HepG2 (cell line): ENCODE results near the gene TOP2A. TPM values are rescaled to one million over a fixed set of nuclear protein-coding genes. Genes with fewer than 3 reads are reported as not detected.

Source experiments
- ETV5 ChIP-seq: IDR thresholded peaks from 2 replicates; pipeline ENCODE4 v1.6.1; 2018; ENCODE audit warnings: missing biosample characterization, missing genetic modification reagents, inconsistent platforms, borderline replicate concordance
- GABPB1 ChIP-seq: IDR thresholded peaks from 2 replicates; pipeline ENCODE4 v1.6.1; 2016; ENCODE audit warnings: mild to moderate bottlenecking, missing genetic modification reagents, moderate library complexity, missing compliant biosample characterization
- GATAD1 ChIP-seq: IDR thresholded peaks from 2 replicates; pipeline ENCODE4 v1.6.1; 2016; ENCODE audit warnings: missing genetic modification reagents, missing compliant biosample characterization
- MIER3 ChIP-seq: IDR thresholded peaks from 2 replicates; pipeline ENCODE4 v1.6.1; 2016; ENCODE audit warnings: missing compliant biosample characterization, borderline replicate concordance
- MXI1 ChIP-seq: IDR thresholded peaks from 3 replicates; pipeline ENCODE4 v1.6.1; 2012; ENCODE audit warnings: low read depth, low read length, inconsistent platforms, borderline replicate concordance
- MYNN ChIP-seq: sonication (generic); formaldehyde crosslinking; IDR thresholded peaks from 2 replicates; pipeline ENCODE4 v1.4.0; 2020; ENCODE audit warnings: mild to moderate bottlenecking, low read depth, missing genetic modification reagents
- POGK ChIP-seq: sonication (generic); formaldehyde crosslinking; conservative IDR thresholded peaks from 2 replicates; pipeline ENCODE4 v1.8.0; 2022; ENCODE audit warnings: mild to moderate bottlenecking, moderate library complexity, missing genetic modification reagents
- RBM39 ChIP-seq: fragments of 200-400 bp; formaldehyde crosslinking; IDR thresholded peaks from one replicate; pipeline ENCODE4 v1.6.1; 2018; ENCODE audit warnings: antibody characterized with exemption, mild to moderate bottlenecking, low read depth, low read length; ENCODE audit not compliant: poor library complexity, severe bottlenecking
- SRSF1 ChIP-seq: fragments of 200-400 bp; formaldehyde crosslinking; optimal IDR thresholded peaks from 2 replicates; pipeline ENCODE3; 2017; ENCODE audit warnings: mild to moderate bottlenecking, low read depth, low read length, moderate library complexity
- ZBTB21 ChIP-seq: sonication (generic); formaldehyde crosslinking; IDR thresholded peaks from 2 replicates; pipeline ENCODE4 v1.4.0; 2020; ENCODE audit warnings: missing genetic modification reagents
- ZBTB7A ChIP-seq: sonication (generic); formaldehyde crosslinking; IDR thresholded peaks from 2 replicates; pipeline ENCODE4 v1.8.0; 2022; ENCODE audit warnings: mild to moderate bottlenecking, missing genetic modification reagents
- ZNF207 ChIP-seq: fragments of 450-650 bp; IDR thresholded peaks from 2 replicates; pipeline ENCODE4 v1.6.1; 2016; ENCODE audit warnings: antibody characterized with exemption, borderline replicate concordance
- ZNF574 ChIP-seq: sonication (generic); formaldehyde crosslinking; IDR thresholded peaks from 2 replicates; pipeline ENCODE4 v1.4.0; 2020; ENCODE audit warnings: missing genetic modification reagents
- ZNF616 ChIP-seq: sonication (generic); formaldehyde crosslinking; IDR thresholded peaks from 2 replicates; pipeline ENCODE4 v1.5.0; 2020; ENCODE audit warnings: low read depth, mild to moderate bottlenecking, missing genetic modification reagents
- ZNF652 ChIP-seq: IDR thresholded peaks from 2 replicates; pipeline ENCODE4 v1.6.1; 2016; ENCODE audit warnings: low read depth, borderline replicate concordance
- ZZZ3 ChIP-seq: sonication (generic); formaldehyde crosslinking; IDR thresholded peaks from 2 replicates; pipeline ENCODE4 v1.4.0; 2020; ENCODE audit warnings: missing genetic modification reagents, mild to moderate bottlenecking, borderline replicate concordance
- polyA plus RNA-seq, 8 experiments: library from polyadenylated mRNA; depleted of rRNA in 3 of 8; stranded (reverse) in 7 of 8; unstranded in 1 of 8; fragments of >200 nt; fragmentation: Illumina TruSeq in 4 of 8; extraction: Trizol in 4 of 8; gene quantifications; 2 replicates each; pipeline versions ENCODE4 v1.2.1 to v1.2.3, GENCODE V29; 2011 to 2016; ENCODE audit warnings: low read depth in 4 of 8, missing spikeins in 1 of 8, mixed read lengths in 1 of 8; ENCODE audit not compliant: insufficient read depth in 1 of 8
- total RNA-seq, 5 experiments: library from RNA; depleted of rRNA; stranded (reverse); fragments of >200 nt; fragmentation: Illumina TruSeq; extraction: Trizol; gene quantifications; 2 replicates each; pipeline ENCODE4 v1.2.3, GENCODE V29; 2016; ENCODE audit warnings: low read depth in 1 of 5

Gene TOP2A
- total and polyA plus RNA-seq, 2 of the 13 experiments (the other 11 are each of a cell fraction or from before 2014, with no cell fraction given) = 108 to 327 TPM

GRCh38 chr17:40341808-40342503 is 75.7 kb downstream of the TOP2A start (continued):
- TF ChIP-seq ZNF616 (CRISPR knock-in tag) = 0 out of 2 replicates have a peak, but pooled peaks have one; percentile 30
- TF ChIP-seq ZBTB21 (CRISPR knock-in tag) = peak; percentile 28; the same call in 1 of the 2 replicates
- TF ChIP-seq MXI1 = peak; percentile 45; the same call in 1 of the 3 replicates
- no peak for TF ChIP-seq ZNF574 (CRISPR knock-in tag)
- peak; percentile 81; the same call in 1 of the 2 replicates for TF ChIP-seq ZBTB7A
- no peak for TF ChIP-seq ZNF207
- TF ChIP-seq SRSF1 = peak; percentile 64
- TF ChIP-seq RBM39 = peak; percentile 12
- TF ChIP-seq MIER3 (CRISPR knock-in tag) = peak; percentile 28; the same call in 1 of the 2 replicates
- no peak for TF ChIP-seq MYNN (CRISPR knock-in tag)
- peak; percentile 59; the same call in 1 of the 2 replicates for TF ChIP-seq GABPB1 (CRISPR knock-in tag)
- 0 out of 2 replicates have a peak, but pooled peaks have one; percentile 17 for TF ChIP-seq GATAD1
- TF ChIP-seq POGK (CRISPR knock-in tag) = 0 out of 2 replicates have a peak, but pooled peaks have one; percentile 2
- 0 out of 2 replicates have a peak, but pooled peaks have one; percentile 1 for TF ChIP-seq ZZZ3 (CRISPR knock-in tag)
- TF ChIP-seq ZNF652 (CRISPR knock-in tag) = peak; percentile 97
- peak; percentile 57; the same call in 1 of the 2 replicates for TF ChIP-seq ETV5
